GM18861 (cell line): ENCODE measurements around the gene STX10.
"Not testable (repeated sequence)": the region's sequence is repeated elsewhere in the genome, so short reads cannot be mapped to it uniquely, and the experiment has no call there.

Experiments
- ATAC-seq: cut with Tn5 transposase; IDR thresholded peaks from one replicate; pipeline ENCODE4 v1.9.1; 2021; ENCODE audit not compliant: unreplicated experiment

The STX10 gene

GRCh38 chr19:13165162-13165997, 15.2 kb upstream of the STX10 start:
- ATAC-seq = no peak

GRCh38 chr19:13164343-13165161, 14.4 kb upstream of the STX10 start:
- ATAC-seq = no peak

DNA sequence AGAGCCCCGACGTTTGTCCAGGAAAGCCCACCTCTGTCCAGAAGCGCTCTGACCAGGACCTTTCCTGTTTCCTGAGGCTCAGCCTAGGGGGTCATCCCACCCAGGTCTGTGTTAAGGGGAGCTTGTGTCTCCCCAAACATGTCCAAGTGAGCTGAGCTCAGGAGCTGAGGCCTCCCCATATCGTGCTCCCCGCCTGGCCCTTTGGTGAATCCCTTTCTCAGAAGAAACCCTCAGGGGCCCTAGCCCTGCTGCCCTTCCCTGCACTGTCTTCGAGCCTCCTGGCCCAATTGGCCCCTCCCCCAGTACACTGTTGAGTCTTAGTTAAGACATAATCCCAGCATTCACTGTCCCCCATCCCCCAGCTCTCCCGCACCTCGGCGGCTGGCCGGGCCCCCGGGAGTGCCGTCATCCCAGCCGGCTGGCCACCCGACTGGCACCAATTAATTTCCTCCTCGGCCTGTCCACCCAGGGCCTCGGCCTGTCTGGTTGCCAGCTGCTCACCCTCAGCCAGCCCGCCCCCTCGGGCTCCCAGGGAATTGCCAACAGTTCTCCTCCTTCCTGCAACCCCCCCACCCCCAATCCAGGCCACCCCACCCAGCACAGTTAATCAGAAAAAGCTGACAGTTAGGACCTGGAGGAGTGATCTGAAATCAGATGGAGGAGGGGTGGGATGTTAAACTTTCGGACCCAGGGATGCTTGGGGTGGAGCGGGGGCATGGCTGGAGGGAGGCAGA, 13.6 kb upstream of the STX10 start:
- no peak for ATAC-seq

- peak; percentile 43 for ATAC-seq
These were observed 12.8 kb upstream of the STX10 start for GRCh38 chr19:13162724-13163608.

DNA sequence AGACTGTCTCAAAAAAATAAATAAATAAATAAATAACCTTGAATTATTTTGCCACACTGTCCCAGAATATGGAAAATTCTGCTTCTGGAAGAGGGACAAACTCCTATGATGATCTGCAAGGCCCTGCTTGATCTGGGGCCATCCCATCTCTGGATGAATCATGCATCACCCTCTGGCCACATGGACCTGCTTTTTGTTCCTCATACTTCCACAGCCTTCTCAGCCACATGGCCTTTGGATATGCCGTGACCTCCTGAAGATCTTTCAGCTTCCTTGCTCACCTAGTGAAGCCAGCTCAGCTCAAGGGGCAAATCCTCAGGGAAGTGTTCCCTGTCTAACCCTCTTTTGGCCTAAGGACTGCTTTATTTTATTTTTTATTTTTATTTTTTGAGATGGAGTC, 10.4 kb upstream of the STX10 start:
- ATAC-seq = no peak

DNA sequence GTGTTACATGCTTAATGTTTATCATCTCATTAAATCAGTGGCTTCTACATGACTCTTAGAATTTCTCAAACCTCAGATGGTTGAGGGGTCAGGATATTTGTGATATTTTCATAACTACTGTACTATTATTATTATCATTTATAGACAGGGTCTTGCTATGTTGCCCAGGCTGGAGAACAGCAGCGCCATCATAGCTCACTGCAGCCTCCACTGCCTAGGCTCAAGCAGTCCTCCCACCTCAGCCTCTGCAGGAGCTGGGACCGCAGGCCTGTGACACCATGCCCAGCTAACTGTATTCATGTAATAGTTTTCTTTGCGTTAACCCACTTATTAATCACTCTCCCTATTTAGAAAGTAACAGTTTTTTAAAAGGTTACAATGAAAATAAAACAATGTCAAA, 9.5 kb upstream of the STX10 start:
- no peak for ATAC-seq

DNA sequence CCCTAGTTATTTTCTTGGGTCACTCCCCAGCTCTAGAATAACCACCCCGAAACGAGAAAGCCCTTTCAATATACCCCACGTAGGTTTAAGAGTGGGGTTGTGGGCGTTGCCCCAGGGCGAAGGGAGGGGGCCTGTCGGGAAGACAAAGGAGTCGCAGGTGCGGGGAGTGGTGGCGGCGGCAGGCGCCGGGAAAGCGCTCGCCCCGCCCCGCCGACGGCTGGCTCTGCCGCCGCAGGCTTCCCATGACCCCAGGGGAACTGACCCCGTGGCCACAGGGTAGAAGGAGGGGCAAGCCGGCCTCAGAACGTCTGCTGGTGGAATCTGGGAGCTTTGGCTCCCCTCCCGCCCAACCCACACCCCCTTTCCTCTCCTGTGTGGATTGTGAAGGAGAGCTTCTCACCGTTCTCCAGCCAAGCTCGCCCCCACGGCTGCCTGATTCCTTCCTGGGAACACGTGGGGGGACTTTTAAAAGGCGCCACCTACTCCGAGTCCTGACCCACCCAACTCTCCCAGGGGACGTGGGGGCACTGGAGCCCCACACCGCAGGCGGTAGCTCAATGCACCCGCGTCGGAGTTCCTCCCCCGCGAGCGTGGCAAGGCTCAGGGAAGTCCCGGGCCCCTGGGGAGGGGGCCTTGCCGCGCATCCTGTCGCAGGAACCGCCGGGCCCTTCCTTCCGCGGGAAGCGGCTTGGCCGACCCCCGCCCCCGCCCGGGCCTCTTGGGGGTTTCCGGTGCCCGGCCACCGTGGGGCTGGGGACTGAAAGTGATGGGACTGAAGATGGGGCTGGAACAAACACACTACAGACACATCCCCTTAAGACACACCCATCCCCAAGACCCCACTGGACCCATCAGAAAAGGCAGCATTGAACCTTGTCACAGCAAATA, 5.5 kb upstream of the STX10 start:
- peak; percentile 24 for ATAC-seq

DNA sequence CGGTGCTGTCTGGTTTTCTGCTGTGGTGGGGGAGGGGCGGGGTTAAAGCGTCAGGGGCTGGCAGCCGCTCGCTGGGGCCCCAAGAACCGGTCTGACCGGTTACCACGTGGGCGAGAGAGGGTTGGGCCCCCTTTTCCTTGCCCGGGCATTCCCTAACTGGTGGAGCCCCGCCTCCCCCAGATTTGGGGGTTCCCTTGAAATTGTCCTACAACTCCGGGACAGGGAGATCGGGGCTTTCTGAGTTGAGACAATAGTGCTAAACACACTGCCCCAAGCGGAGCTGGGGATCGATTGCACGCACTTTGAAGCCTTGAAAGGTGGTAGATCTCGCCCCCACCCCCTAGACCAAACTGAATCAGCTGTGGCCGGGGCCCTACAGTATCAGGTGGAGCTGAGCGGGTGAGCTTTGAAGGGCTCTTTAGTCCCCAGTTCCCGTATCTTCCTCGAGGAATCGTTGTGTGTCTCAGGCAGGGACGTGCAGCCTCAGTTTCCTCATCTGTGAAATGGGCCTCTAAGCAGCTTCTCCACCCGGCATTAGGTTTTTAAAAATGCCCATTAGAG, 4.8 kb upstream of the STX10 start:
- ATAC-seq = no peak

DNA sequence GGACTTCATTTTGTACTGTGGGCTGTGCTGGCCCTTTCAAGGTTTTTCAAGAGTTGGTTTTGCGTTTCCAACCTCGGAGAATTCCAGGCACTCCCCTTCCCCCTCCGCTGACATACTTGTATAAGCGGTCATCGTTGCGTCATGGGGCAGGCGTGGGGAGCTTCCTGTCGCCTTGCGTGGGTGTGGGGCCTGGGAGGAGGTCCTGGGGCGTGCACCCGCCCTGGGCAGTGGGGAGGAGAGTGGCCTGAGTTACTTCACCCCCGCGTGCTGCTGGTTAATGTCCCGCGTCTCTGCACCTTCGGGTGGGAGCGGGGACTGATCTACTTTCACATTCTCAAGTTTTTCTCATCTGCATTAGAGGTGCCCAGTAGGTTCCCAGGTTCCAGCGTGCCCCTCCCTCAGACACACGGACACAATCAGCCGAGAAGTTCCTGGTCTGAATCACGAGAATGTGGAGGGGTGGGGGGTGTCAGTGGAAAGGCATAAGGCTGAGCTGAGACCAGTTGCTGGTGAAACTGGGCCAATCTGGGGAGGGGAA, 4.1 kb upstream of the STX10 start:
- no peak for ATAC-seq

DNA sequence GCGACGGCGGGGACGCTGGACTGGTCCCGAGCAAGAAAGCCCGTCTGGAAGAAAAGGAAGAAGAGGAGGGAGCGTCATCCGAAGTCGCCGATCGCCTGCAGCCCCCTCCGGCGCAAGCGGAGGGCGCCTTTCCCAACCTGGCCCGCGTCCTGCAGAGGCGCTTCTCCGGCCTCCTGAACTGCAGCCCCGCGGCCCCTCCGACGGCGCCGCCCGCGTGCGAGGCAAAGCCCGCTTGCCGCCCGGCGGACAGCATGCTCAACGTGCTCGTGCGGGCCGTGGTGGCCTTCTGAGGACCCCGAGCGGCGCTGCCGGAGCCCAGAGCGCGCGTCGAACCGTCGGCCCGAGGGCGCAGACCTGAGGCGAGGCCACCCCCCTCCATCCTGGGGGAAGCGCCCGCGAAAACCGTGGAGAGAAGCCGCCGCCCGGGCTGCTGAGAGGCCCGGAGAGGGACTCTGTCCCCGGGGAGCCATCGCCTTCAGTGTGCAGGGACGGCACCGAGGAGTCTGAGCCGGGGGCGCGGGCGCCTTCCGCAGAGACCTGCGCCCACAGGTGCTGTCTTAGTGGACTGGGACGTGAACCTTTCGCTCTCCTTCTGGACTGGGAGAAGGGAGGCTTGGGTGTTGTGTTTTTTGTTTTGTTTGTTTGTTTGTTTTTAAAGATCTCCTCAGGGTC, 3.5 kb upstream of the STX10 start:
- no peak for ATAC-seq

DNA sequence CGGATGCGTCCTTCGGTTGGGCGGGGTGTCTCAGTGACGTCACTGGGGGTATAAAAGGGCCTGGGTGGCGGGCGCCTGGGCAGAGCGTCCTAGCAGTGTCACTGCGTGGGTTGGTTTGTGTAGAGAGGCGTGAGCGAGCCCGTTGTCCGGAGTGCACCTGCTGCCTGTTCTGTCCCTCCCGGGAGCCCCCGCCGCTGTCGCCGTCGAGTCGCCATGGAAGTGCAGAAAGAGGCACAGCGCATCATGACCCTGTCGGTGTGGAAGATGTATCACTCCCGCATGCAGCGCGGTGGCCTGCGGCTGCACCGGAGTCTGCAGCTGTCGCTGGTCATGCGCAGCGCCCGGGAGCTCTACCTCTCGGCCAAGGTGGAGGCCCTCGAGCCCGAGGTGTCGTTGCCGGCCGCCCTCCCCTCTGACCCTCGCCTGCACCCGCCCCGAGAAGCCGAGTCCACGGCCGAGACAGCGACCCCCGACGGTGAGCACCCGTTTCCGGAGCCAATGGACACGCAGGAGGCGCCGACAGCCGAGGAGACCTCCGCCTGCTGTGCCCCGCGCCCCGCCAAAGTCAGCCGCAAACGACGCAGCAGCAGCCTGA, 2.9 kb upstream of the STX10 start:
- ATAC-seq = peak; percentile 23

DNA sequence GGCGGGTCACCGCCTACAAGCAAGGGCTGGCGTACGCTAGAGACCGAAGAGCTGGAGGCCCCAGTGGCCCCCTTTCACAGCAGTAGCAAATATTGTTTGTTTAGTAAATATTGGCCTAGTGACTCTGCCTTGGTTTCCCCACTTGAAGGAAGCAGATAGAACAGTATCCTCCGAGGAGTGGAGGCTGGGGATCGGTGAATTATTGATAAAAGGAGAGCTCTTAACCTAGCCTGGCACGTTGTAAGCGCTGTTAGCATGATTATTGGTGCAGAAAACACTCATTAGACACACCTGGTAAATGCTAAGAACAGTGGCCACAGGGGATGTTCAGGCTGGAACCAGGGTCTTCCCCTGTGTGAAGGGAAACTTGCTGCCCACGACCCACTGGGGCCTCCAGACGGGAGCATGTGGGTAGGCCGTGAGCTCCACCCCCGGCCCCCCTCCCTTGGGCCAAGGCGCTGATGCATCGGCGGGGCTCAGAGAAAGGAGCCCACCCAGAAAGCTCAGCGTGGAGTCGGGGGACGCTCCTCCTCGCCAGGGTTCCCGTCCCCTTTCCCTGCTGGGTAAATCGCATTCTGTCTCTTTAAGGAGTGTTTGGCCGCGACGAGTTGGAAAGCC, 2.3 kb upstream of the STX10 start:
- no peak for ATAC-seq

- peak; percentile 26 for ATAC-seq
These were observed 1.6 kb upstream of the STX10 start for GRCh38 chr19:13151605-13152355.

GRCh38 chr19:13150931-13151604, 893 bp upstream of the STX10 start:
- no peak for ATAC-seq

GRCh38 chr19:13149628-13150186, 468 bp downstream of the STX10 start:
- ATAC-seq = no peak

GRCh38 chr19:13149173-13149627, 975 bp downstream of the STX10 start:
- not testable (repeated sequence) for ATAC-seq
